WTC11 (cell line): ENCODE results near the gene IL17RD. TPM values are rescaled to one million over a fixed set of nuclear protein-coding genes. Genes with fewer than 3 reads are reported as not detected.

Source experiments
- ATAC-seq: fragments of 200-7000 bp; cut with Tn5 transposase; 2 replicates; pipeline ENCODE4 v1.10.0; 2021; ENCODE audit warnings: mild to moderate bottlenecking, moderate library complexity
- CTCF ChIA-PET: fragments of 300-600 bp; sonication (Branson Sonifier 250); formaldehyde crosslinking; loops from one replicate; lab custom pipeline; 2021; ENCODE audit warnings: antibody characterized with exemption; lab: Charles Lee
- POLR2A ChIA-PET: fragments of 350-600 bp; sonication (Branson Sonifier 250); formaldehyde crosslinking; loops from one replicate; lab custom pipeline; 2021; ENCODE audit warnings: antibody characterized with exemption; lab: Charles Lee
- DNase-seq: peaks from one replicate; pipeline ENCODE4 v3.0.0; 2021; ENCODE audit warnings: low spot score
- H3K27ac Mint-ChIP-seq: 2 replicates; pipeline ENCODE4 v1.8.0; 2021; ENCODE audit warnings: mixed read lengths
- H3K27me3 Mint-ChIP-seq: 2 replicates; pipeline ENCODE4 v1.8.0; 2021; ENCODE audit warnings: low read depth, mild to moderate bottlenecking, moderate library complexity, mixed read lengths
- H3K36me3 Mint-ChIP-seq: 2 replicates; pipeline ENCODE4 v1.8.0; 2021; ENCODE audit warnings: mixed read lengths
- H3K4me1 Mint-ChIP-seq: 2 replicates; pipeline ENCODE4 v1.8.0; 2022; ENCODE audit warnings: mixed read lengths
- H3K4me3 Mint-ChIP-seq: 2 replicates; pipeline ENCODE4 v1.8.0; 2021; ENCODE audit warnings: mild to moderate bottlenecking, moderate library complexity, mixed read lengths
- H3K9me3 Mint-ChIP-seq: 2 replicates; pipeline ENCODE4 v1.8.0; 2021; ENCODE audit warnings: mixed read lengths
- AR ChIP-seq: fragments of 250-450 bp; sonication (Bioruptor Pico); IDR thresholded peaks from 2 replicates; pipeline ENCODE4 v1.9.0; 2021; ENCODE audit warnings: mild to moderate bottlenecking
- CBFB ChIP-seq: sonication (generic); formaldehyde crosslinking; IDR thresholded peaks from 2 replicates; pipeline ENCODE4 v1.8.1; 2022; ENCODE audit warnings: mild to moderate bottlenecking, low read depth, missing genetic modification reagents
- CREB1 ChIP-seq: sonication (generic); formaldehyde crosslinking; IDR thresholded peaks from 2 replicates; pipeline ENCODE4 v1.8.0; 2023; ENCODE audit warnings: mild to moderate bottlenecking, missing genetic modification reagents
- CREM ChIP-seq: sonication (generic); formaldehyde crosslinking; IDR thresholded peaks from 2 replicates; pipeline ENCODE4 v1.8.1; 2022; ENCODE audit warnings: mild to moderate bottlenecking, missing genetic modification reagents, moderate library complexity
- E2F5 ChIP-seq: sonication (generic); formaldehyde crosslinking; IDR thresholded peaks from 2 replicates; pipeline ENCODE4 v1.8.1; 2022; ENCODE audit warnings: mild to moderate bottlenecking, moderate library complexity, missing genetic modification reagents
- ELF4 ChIP-seq: sonication (generic); formaldehyde crosslinking; IDR thresholded peaks from 2 replicates; pipeline ENCODE4 v1.8.1; 2022; ENCODE audit warnings: low read depth, mild to moderate bottlenecking, moderate library complexity, missing genetic modification reagents
- ESRRA ChIP-seq: sonication (generic); formaldehyde crosslinking; IDR thresholded peaks from 2 replicates; pipeline ENCODE4 v1.8.1; 2022; ENCODE audit warnings: mild to moderate bottlenecking, missing genetic modification reagents, borderline replicate concordance
- FOXK1 ChIP-seq: sonication (generic); formaldehyde crosslinking; IDR thresholded peaks from 2 replicates; pipeline ENCODE4 v1.8.0; 2022; ENCODE audit warnings: mild to moderate bottlenecking, moderate library complexity, missing genetic modification reagents
- FOXP4 ChIP-seq: sonication (generic); formaldehyde crosslinking; IDR thresholded peaks from 2 replicates; pipeline ENCODE4 v1.8.0; 2022; ENCODE audit warnings: mild to moderate bottlenecking, missing genetic modification reagents
- GABPB1 ChIP-seq: sonication (generic); formaldehyde crosslinking; IDR thresholded peaks from 2 replicates; pipeline ENCODE4 v1.8.1; 2023; ENCODE audit warnings: mild to moderate bottlenecking, missing genetic modification reagents
- GRHL2 ChIP-seq: fragments of 250-450 bp; sonication (Bioruptor Pico); IDR thresholded peaks from 2 replicates; pipeline ENCODE4 v1.8.0; 2022; ENCODE audit warnings: mild to moderate bottlenecking, moderate library complexity; ENCODE audit not compliant: insufficient replicate concordance, severe bottlenecking
- HMGA2 ChIP-seq: fragments of 250-450 bp; sonication (Bioruptor Pico); IDR thresholded peaks from 2 replicates; pipeline ENCODE4 v1.4.0; 2021; ENCODE audit warnings: mild to moderate bottlenecking, moderate library complexity
- IRF1 ChIP-seq: sonication (generic); formaldehyde crosslinking; IDR thresholded peaks from 2 replicates; pipeline ENCODE4 v1.8.0; 2023; ENCODE audit warnings: missing genetic modification reagents
- IRF2 ChIP-seq: sonication (generic); formaldehyde crosslinking; IDR thresholded peaks from 2 replicates; pipeline ENCODE4 v1.8.0; 2022; ENCODE audit warnings: low read depth, missing genetic modification reagents, borderline replicate concordance
- NFATC4 ChIP-seq: fragments of 250-450 bp; sonication (Bioruptor Pico); IDR thresholded peaks from 2 replicates; pipeline ENCODE4 v1.9.0; 2021; ENCODE audit warnings: mild to moderate bottlenecking
- RELA ChIP-seq: sonication (generic); formaldehyde crosslinking; IDR thresholded peaks from 2 replicates; pipeline ENCODE4 v1.8.1; 2022; ENCODE audit warnings: missing genetic modification reagents, mild to moderate bottlenecking, borderline replicate concordance
- SMAD3 ChIP-seq: sonication (generic); formaldehyde crosslinking; IDR thresholded peaks from 2 replicates; pipeline ENCODE4 v1.8.0; 2022; ENCODE audit warnings: missing genetic modification reagents, mild to moderate bottlenecking, borderline replicate concordance
- TEAD4 ChIP-seq: sonication (generic); formaldehyde crosslinking; IDR thresholded peaks from 2 replicates; pipeline ENCODE4 v1.8.0; 2022; ENCODE audit warnings: mild to moderate bottlenecking, missing genetic modification reagents
- ZBTB21 ChIP-seq: sonication (generic); formaldehyde crosslinking; IDR thresholded peaks from 2 replicates; pipeline ENCODE4 v1.8.1; 2023; ENCODE audit warnings: mild to moderate bottlenecking, missing genetic modification reagents, borderline replicate concordance
- ZBTB43 ChIP-seq: sonication (generic); formaldehyde crosslinking; IDR thresholded peaks from 2 replicates; pipeline ENCODE4 v1.8.1; 2023; ENCODE audit warnings: mild to moderate bottlenecking, missing genetic modification reagents
- ZMAT4 ChIP-seq: fragments of 250-450 bp; sonication (Bioruptor Pico); IDR thresholded peaks from 2 replicates; pipeline ENCODE4 v1.9.0; 2021; ENCODE audit warnings: mild to moderate bottlenecking
- ZNF512 ChIP-seq: sonication (generic); formaldehyde crosslinking; IDR thresholded peaks from 2 replicates; pipeline ENCODE4 v1.8.1; 2022; ENCODE audit warnings: missing genetic modification reagents, borderline replicate concordance
- ZNF671 ChIP-seq: fragments of 250-450 bp; sonication (Bioruptor Pico); IDR thresholded peaks from 2 replicates; pipeline ENCODE4 v1.8.0; 2021; ENCODE audit warnings: mild to moderate bottlenecking
- total RNA-seq: library from RNA; stranded (reverse); gene quantifications from 3 replicates; pipeline ENCODE4 v1.2.3, GENCODE V29; 2021

The IL17RD gene
- total RNA-seq, 1 experiment from 2014 or later = 72.9 TPM

GRCh38 chr3:57048728-57049127, 116.4 kb downstream of the IL17RD start:
- Mint-ChIP-seq H3K9me3 (no peaks in the 10 kb centered on the region), H3K4me1 (peaks cover 15% of the 10 kb centered on the region), H3K4me3 (no peak overlapping the region), H3K36me3 (no peaks in the 10 kb centered on the region), H3K27me3 (no peaks in the 10 kb centered on the region), H3K27ac (no peak overlapping the region)
- ChIA-PET CTCF (interaction anchor here (1.4 to 1.8 kb wide), 2 partner anchors 41 to 60 kb away, joined by 3 to 6 read pairs; no protein-coding TSS in a partner anchor), POLR2A (no interaction called here)
- TF ChIP-seq FOXK1 (CRISPR knock-in tag) (no peak), ZNF512 (CRISPR knock-in tag) (no peak), IRF2 (no peak), ZBTB21 (CRISPR knock-in tag) (no peak), CBFB (CRISPR knock-in tag) (no peak), ZBTB43 (no peak), FOXP4 (CRISPR knock-in tag) (no peak), SMAD3 (CRISPR knock-in tag) (no peak), CREM (CRISPR knock-in tag) (no peak)
- ATAC-seq (no peak), DNase-seq (no peak)

- POLR2A ChIA-PET = no interaction called here
- no peaks in the 10 kb centered on the region for H3K27me3 Mint-ChIP-seq
- H3K9me3 Mint-ChIP-seq = no peaks in the 10 kb centered on the region
- no peak overlapping the region for H3K4me3 Mint-ChIP-seq
- no peak overlapping the region for H3K27ac Mint-ChIP-seq
- DNase-seq = no peak
- peaks cover 13% of the 10 kb centered on the region for H3K4me1 Mint-ChIP-seq
- CTCF ChIA-PET = interaction anchor here (1.4 to 1.8 kb wide), 2 partner anchors 40 to 59 kb away, joined by 3 to 6 read pairs; no protein-coding TSS in a partner anchor
- no peak for ATAC-seq
- TF ChIP-seq ELF4 (CRISPR knock-in tag) (no peak), RELA (CRISPR knock-in tag) (no peak), GRHL2 (CRISPR knock-in tag) (no peak), GABPB1 (CRISPR knock-in tag) (no peak), ESRRA (CRISPR knock-in tag) (no peak), ZMAT4 (CRISPR knock-in tag) (no peak), IRF2 (no peak), AR (CRISPR knock-in tag) (no peak), HMGA2 (CRISPR knock-in tag) (no peak), E2F5 (no peak), ZNF671 (CRISPR knock-in tag) (no peak), TEAD4 (no peak), NFATC4 (no peak), IRF1 (no peak), CREB1 (no peak)
- H3K36me3 Mint-ChIP-seq = no peaks in the 10 kb centered on the region
These were observed 117.0 kb downstream of the IL17RD start for GRCh38 chr3:57048052-57048671.
